Measurements from ENCODE around the gene PARP11.

The PARP11 gene

GRCh38 chr12:3838076-3838475 lies 35.1 kb downstream of the PARP11 start:
- Histone ChIP-seq H4K20me1 (ENCODE audit: insufficient read depth, low read length) (no peaks in the 10 kb centered on the region), H3K4me1 (ENCODE audit: insufficient read depth, low read length, severe bottlenecking) (peaks cover 9% of the 10 kb centered on the region), H3K36me3 (ENCODE audit: insufficient read depth, low read length) (no peaks in the 10 kb centered on the region; the same call in 1 of the 2 replicates), H3K9me2 (ENCODE audit: low read depth, low read length) (no peaks in the 10 kb centered on the region), H3K27ac (ENCODE audit: low read depth, low read length, poor library complexity, severe bottlenecking) (no peak overlapping the region), H2AFZ (ENCODE audit: low read length) (no peak overlapping the region), H3K79me2 (ENCODE audit: insufficient read depth, low read length) (no peaks in the 10 kb centered on the region), H3K27me3 (ENCODE audit: insufficient read depth, low read length) (no peaks in the 10 kb centered on the region; the same call in 1 of the 2 replicates), H3K9me3 (ENCODE audit: low read length) (no peaks in the 10 kb centered on the region), H3K4me3 (ENCODE audit: low read depth, low read length, poor library complexity, severe bottlenecking) (no peak overlapping the region), H3K9ac (ENCODE audit: low read length) (no peak overlapping the region), H3F3A (ENCODE audit: insufficient read depth, low read length) (no peaks in the 10 kb centered on the region), H3K4me2 (ENCODE audit: low read length) (no peak overlapping the region)
- no peak for TF ChIP-seq EZH2 (IDR thresholded peaks at IDR 0.05; ENCODE audit: borderline replicate concordance, low read length)
- TF ChIP-seq CTCF (IDR thresholded peaks at IDR 0.05; ENCODE audit: low read length): no peak

- Histone ChIP-seq H3K27me3 (ENCODE audit: insufficient read depth, low read length) (no peaks in the 10 kb centered on the region; the same call in 1 of the 2 replicates), H3K4me2 (ENCODE audit: low read length) (no peak overlapping the region), H3K4me1 (ENCODE audit: insufficient read depth, low read length, severe bottlenecking) (peaks cover 9% of the 10 kb centered on the region), H3F3A (ENCODE audit: insufficient read depth, low read length) (no peaks in the 10 kb centered on the region), H3K79me2 (ENCODE audit: insufficient read depth, low read length) (no peaks in the 10 kb centered on the region), H3K9me3 (ENCODE audit: low read length) (no peaks in the 10 kb centered on the region), H3K4me3 (ENCODE audit: low read depth, low read length, poor library complexity, severe bottlenecking) (no peak overlapping the region), H4K20me1 (ENCODE audit: insufficient read depth, low read length) (peaks cover 2% of the 10 kb centered on the region; the same call in 1 of the 2 replicates), H2AFZ (ENCODE audit: low read length) (no peak overlapping the region), H3K27ac (ENCODE audit: low read depth, low read length, poor library complexity, severe bottlenecking) (no peak overlapping the region), H3K36me3 (ENCODE audit: insufficient read depth, low read length) (no peaks in the 10 kb centered on the region; the same call in 1 of the 2 replicates), H3K9me2 (ENCODE audit: low read depth, low read length) (no peaks in the 10 kb centered on the region), H3K9ac (ENCODE audit: low read length) (no peak overlapping the region)
- peak; percentile 33; the same call in 1 of the 2 replicates for TF ChIP-seq CTCF (IDR thresholded peaks at IDR 0.05; ENCODE audit: low read length)
- no peak for TF ChIP-seq EZH2 (IDR thresholded peaks at IDR 0.05; ENCODE audit: borderline replicate concordance, low read length)
Measured at GRCh38 chr12:3837049-3837448, 36.1 kb downstream of the PARP11 start.

GRCh38 chr12:3836641-3837040 lies 36.6 kb downstream of the PARP11 start:
- Histone ChIP-seq H3K4me2 (ENCODE audit: low read length) (no peak overlapping the region), H3K9me3 (ENCODE audit: low read length) (no peaks in the 10 kb centered on the region), H4K20me1 (ENCODE audit: insufficient read depth, low read length) (peaks cover 3% of the 10 kb centered on the region; the same call in 1 of the 2 replicates), H3K4me3 (ENCODE audit: low read depth, low read length, poor library complexity, severe bottlenecking) (no peak overlapping the region), H3K9ac (ENCODE audit: low read length) (no peak overlapping the region), H3K79me2 (ENCODE audit: insufficient read depth, low read length) (no peaks in the 10 kb centered on the region), H2AFZ (ENCODE audit: low read length) (no peak overlapping the region), H3K27me3 (ENCODE audit: insufficient read depth, low read length) (no peaks in the 10 kb centered on the region; the same call in 1 of the 2 replicates), H3K36me3 (ENCODE audit: insufficient read depth, low read length) (no peaks in the 10 kb centered on the region; the same call in 1 of the 2 replicates), H3K27ac (ENCODE audit: low read depth, low read length, poor library complexity, severe bottlenecking) (no peak overlapping the region), H3K4me1 (ENCODE audit: insufficient read depth, low read length, severe bottlenecking) (peaks cover 9% of the 10 kb centered on the region), H3F3A (ENCODE audit: insufficient read depth, low read length) (no peaks in the 10 kb centered on the region), H3K9me2 (ENCODE audit: low read depth, low read length) (no peaks in the 10 kb centered on the region)
- TF ChIP-seq EZH2 (IDR thresholded peaks at IDR 0.05; ENCODE audit: borderline replicate concordance, low read length) (no peak), CTCF (IDR thresholded peaks at IDR 0.05; ENCODE audit: low read length) (no peak)
